ENCODE results near the gene AATF.

The AATF gene

GRCh38 chr17:36922175-36922574 lies 26.6 kb upstream of the AATF start:
- no peak for TF ChIP-seq ZFX (IDR thresholded peaks at IDR 0.05)
- TF ChIP-seq, protein P1, sequence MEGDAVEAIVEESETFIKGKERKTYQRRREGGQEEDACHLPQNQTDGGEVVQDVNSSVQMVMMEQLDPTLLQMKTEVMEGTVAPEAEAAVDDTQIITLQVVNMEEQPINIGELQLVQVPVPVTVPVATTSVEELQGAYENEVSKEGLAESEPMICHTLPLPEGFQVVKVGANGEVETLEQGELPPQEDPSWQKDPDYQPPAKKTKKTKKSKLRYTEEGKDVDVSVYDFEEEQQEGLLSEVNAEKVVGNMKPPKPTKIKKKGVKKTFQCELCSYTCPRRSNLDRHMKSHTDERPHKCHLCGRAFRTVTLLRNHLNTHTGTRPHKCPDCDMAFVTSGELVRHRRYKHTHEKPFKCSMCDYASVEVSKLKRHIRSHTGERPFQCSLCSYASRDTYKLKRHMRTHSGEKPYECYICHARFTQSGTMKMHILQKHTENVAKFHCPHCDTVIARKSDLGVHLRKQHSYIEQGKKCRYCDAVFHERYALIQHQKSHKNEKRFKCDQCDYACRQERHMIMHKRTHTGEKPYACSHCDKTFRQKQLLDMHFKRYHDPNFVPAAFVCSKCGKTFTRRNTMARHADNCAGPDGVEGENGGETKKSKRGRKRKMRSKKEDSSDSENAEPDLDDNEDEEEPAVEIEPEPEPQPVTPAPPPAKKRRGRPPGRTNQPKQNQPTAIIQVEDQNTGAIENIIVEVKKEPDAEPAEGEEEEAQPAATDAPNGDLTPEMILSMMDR (conservative IDR thresholded peaks at IDR 0.05) = no peak
- no peak overlapping the region for H3K27ac ChIP-seq

DNA sequence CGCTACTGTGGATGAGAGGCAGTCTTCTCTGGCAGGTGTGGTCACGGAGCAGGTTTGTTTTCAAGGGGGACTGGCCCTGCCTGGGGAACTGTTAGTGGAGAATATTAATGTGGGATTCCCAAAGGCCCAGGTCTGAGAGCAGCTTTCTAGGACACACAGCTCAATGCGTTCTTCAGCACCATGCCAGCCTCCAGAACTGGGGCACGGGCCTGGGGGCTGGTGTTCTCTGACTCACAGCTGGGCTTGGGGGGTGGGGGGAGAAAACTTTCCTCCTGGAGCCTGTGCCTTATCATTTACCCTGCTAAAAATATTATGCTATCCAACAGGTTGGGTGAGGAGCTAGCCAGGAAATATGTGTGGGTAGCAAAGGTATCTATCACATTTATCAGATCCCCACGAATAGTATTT lies 24.9 kb upstream of the AATF start:
- TF ChIP-seq ZFX (IDR thresholded peaks at IDR 0.05) = no peak
- TF ChIP-seq, protein P1 (conservative IDR thresholded peaks at IDR 0.05) = no peak
- no peak overlapping the region for H3K27ac ChIP-seq

GRCh38 chr17:36926226-36926625 lies 22.5 kb upstream of the AATF start:
- TF ChIP-seq, protein P1 (conservative IDR thresholded peaks at IDR 0.05) = no peak
- no peak overlapping the region for H3K27ac ChIP-seq

GRCh38 chr17:36926701-36927100 lies 22.1 kb upstream of the AATF start:
- no peak overlapping the region for H3K27ac ChIP-seq
- no peak for TF ChIP-seq ZFX (IDR thresholded peaks at IDR 0.05)
- TF ChIP-seq, protein P1 (conservative IDR thresholded peaks at IDR 0.05) = no peak

GRCh38 chr17:36928471-36929345 lies 20.0 kb upstream of the AATF start:
- TF ChIP-seq, protein P1 (conservative IDR thresholded peaks at IDR 0.05) = no peak
- TF ChIP-seq ZFX (IDR thresholded peaks at IDR 0.05) = no peak
- H3K27ac ChIP-seq = no peak overlapping the region

DNA sequence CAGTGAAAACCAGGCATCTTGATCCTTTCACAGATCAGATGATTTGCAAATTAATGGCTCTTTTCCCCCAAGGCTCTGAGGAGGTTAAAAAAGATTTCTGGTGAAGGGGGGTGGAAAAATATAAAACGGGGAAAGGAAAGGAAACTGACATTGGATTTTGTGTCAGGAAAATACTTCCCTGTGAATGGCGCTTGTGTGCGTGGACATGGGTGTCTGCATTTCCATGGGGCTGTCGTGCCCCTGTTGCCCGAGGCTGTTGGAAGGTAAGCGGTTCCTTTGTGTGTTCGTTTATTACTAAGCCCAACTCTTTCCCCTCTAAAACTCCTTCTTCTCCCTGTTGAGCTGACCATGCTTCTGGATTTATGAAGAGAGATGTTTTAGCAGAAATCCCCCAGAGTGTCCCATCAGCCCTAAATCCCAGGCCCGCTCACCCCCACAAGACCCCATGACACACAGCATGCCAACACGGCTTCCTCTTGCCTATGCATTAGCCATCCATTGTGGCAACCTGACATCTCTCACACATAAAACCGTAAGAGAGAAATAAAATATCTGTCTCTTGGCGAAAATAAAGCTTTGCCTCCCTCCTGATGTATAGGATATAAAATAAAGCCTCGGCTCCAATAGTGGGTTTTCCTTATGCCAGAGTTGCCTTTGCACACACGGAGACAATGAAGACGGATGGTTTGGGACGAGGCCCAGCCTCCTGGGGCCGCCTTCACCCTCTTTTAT lies 18.7 kb upstream of the AATF start:
- no peak overlapping the region for H3K27ac ChIP-seq

More for the DNA sequence above, 18.7 kb upstream of the AATF start:
- no peak for TF ChIP-seq ZFX (IDR thresholded peaks at IDR 0.05)
- TF ChIP-seq, protein P1 (conservative IDR thresholded peaks at IDR 0.05) = no peak

All from C4-2B (cell line).